Right cardiac atrium (tissue), 5 donors: Measurements from ENCODE around the gene VENTX. TPM values are rescaled to one million over a fixed set of nuclear protein-coding genes. Genes with fewer than 3 reads are reported as not detected.

Experiments used
- ATAC-seq, 2 donors: fragments of 200-7000 bp; cut with Tn5 transposase; one replicate each; pipeline versions ENCODE4 v1.8.0 to v1.9.1; 2020; ENCODE audit warnings: moderate library complexity in 2 of 2, mild to moderate bottlenecking in 1 of 2
- DNase-seq, 3 donors: peaks; one replicate each; pipeline ENCODE4 v3.0.0-alpha.2; 2020
- H3K27ac ChIP-seq: one replicate; pipeline ENCODE4 v1.5.1; 2013; ENCODE audit warnings: mild to moderate bottlenecking, low read length, control low read depth, moderate library complexity
- H3K27me3 ChIP-seq: one replicate; pipeline ENCODE4 v1.6.1; 2013; ENCODE audit not compliant: control insufficient read depth, insufficient read depth
- H3K4me1 ChIP-seq: one replicate; pipeline ENCODE4 v1.6.1; 2013; ENCODE audit warnings: low read length; ENCODE audit not compliant: control insufficient read depth, insufficient read depth
- H3K4me3 ChIP-seq: one replicate; pipeline ENCODE4 v1.5.1; 2013; ENCODE audit warnings: low read length, control low read depth
- H3K9me3 ChIP-seq: one replicate; pipeline ENCODE4 v1.6.1; 2013; ENCODE audit warnings: low read length; ENCODE audit not compliant: control insufficient read depth
- WGBS: extraction: QIAGEN DNeasy Blood & Tissue Kit; methylation state at CpG from one replicate; pipeline ENCODE4 v1.1.7; 2013; 5-methylcytosine and 5-hydroxymethylcytosine counted together
- intact Hi-C, 4 donors: fragments of 100-400 bp; cut with DNase I; formaldehyde crosslinking; loops; one replicate each; pipeline versions ENCODE4 v1.11.0 to v1.14.0; 2022 to 2023
- microRNA-seq, 2 donors: library from miRNA; unstranded; fragments of <30 nt; microRNA quantifications; one replicate each; pipeline ENCODE4 v1.2.0, GENCODE V29; 2020 to 2021
- polyA plus RNA-seq: library from polyadenylated mRNA; stranded (reverse); fragments of 200-250 nt; gene quantifications from one replicate; pipeline ENCODE4 v1.2.3, GENCODE V29; 2013
- total RNA-seq, 4 donors: library from RNA; stranded (reverse); fragmentation: NEBNext Ultra II Directional; extraction: Animal tissue kit (Norgen Biotek cat#: 25700); gene quantifications; one replicate each; pipeline ENCODE4 v1.2.1, GENCODE V29; 2021
- donor health status: healthy with polysubstance abuse.
- donor health status: DM: no; HTN: yes; CAD: no.
- donor health status: DM: no; HTN: no; CAD: no.
- donor health status: DM: no; HTN: yes; CAD: no; lungs with severe emphysema.
- donor health status: DM: yes; HTN: yes; CAD: no.

Gene VENTX
- total and polyA plus RNA-seq, 5 donors, result 0.45 to 0.89 (median 0.54) TPM

DNA sequence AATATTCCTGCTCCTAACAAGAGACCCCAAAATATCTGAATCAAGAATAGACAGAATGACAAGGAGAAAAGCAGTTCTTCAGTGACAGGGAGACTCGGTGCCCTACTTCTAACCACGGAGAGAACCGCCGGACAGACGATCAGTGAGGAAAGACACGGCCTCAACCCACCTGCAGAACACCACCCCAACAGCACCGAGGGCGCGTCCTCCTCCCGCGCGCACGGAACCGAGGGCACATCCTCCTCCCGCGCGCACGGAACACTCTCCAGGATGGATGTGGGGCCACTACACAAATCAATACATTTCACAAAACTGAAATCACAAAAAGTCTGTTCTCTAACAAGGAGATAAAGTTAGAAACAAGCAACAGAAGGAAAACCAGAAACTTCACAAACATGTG is 48.7 kb downstream of the VENTX start:
- Histone ChIP-seq H3K4me1 (no peaks in the 10 kb centered on the region), H3K4me3 (no peak overlapping the region), H3K27me3 (no peaks in the 10 kb centered on the region), H3K9me3 (no peaks in the 10 kb centered on the region), H3K27ac (no peak overlapping the region)
- WGBS, result 94% methylated on average over 18 of the region's 18 CpGs
- DNase-seq (peak in 2 of 3 donors; percentile 43 to 47), ATAC-seq (no peak)
- intact Hi-C loops, result no loop called here

DNA sequence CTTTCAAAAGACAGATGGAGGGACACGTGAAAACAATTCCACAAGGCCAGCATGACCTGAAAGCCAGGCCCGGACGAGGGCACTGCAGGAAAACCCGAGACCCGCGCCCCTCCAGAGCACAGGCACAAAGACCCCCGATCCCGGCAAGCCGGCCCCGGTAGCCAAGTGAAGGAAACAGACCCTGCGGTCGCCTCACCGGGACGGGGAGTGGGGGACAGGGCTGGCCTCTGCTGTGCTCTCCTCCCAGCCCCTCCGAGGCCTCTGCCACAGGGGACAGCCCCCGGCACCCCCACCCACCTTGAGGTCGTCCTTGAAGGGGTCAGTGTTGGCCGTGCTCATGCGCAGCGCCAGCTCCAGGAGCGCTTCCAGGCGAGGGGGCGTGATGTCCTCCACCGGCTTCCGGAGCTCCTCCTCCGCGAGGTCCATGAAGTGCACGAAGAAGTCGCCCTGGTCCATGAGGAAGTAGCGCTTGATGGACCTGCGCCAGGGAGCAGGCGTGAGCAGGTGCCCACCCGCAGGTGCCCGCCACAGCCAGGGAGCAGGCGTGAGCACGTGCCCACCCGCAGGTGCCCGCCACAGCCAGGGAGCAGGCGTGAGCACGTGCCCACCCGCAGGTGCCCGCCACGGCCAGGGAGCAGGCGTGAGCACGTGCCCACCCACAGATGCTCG is 50.3 kb downstream of the VENTX start:
- DNase-seq (peak in 2 of 3 donors; percentile 48 to 51), ATAC-seq (no peak)
- no peaks in the 10 kb centered on the region for H3K4me1 ChIP-seq
- no peaks in the 10 kb centered on the region for H3K9me3 ChIP-seq
- no peaks in the 10 kb centered on the region for H3K27me3 ChIP-seq
- no peak overlapping the region for H3K4me3 ChIP-seq
- no peak overlapping the region for H3K27ac ChIP-seq
- WGBS, result 95% methylated on average over 46 of the region's 46 CpGs
- intact Hi-C loops, result no loop called here

DNA sequence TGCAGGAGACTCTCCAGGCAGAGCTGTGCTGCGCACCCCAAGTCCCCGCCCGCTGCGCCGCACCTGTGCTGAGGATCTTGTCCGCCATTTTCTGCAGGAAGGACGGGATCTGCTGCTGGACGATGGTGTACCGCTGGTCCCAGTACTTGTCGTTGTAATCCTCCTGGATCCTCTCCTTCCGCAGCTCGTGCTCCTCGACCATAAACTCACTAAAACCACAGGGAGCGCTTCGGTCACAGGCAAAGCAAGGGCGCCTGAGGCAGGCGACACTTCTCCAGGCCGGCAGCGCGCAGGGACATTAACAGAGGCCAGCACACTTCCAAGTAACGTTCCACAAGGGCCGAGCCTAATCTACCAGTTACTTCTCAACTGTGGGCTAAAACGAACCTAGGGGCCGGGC is 52.1 kb downstream of the VENTX start:
- intact Hi-C loops, result no loop called here
- H3K9me3 ChIP-seq, result no peaks in the 10 kb centered on the region
- no peak overlapping the region for H3K4me3 ChIP-seq
- H3K4me1 ChIP-seq, result no peaks in the 10 kb centered on the region
- no peaks in the 10 kb centered on the region for H3K27me3 ChIP-seq
- 96% methylated on average over 24 of the region's 24 CpGs for WGBS
- DNase-seq (no peak), ATAC-seq (no peak)
- H3K27ac ChIP-seq, result no peak overlapping the region

Small RNAs within 50 kb of the gene (microRNA-seq; reads per million reads assigned to microRNA genes)
- gene MIR202, result 12.6 to 18.7 reads per million in 2 donors

Other genes starting within 250 kb of the VENTX start
- under 1 TPM in 1 of 4 donors, not detected in 3; 0.14 TPM for gene ADGRA1, start 149.9 kb upstream of the VENTX start, total RNA-seq
- gene ADGRA1, start 149.9 kb upstream of the VENTX start, polyA plus RNA-seq, result 0.02 TPM
- gene KNDC1, start 77.6 kb upstream of the VENTX start, total RNA-seq, result 1 to 10 TPM in 2 of 4 donors, under 1 TPM in 2; 0.41 to 1.4 (median 0.91) TPM
- 0.23 TPM for gene KNDC1, start 77.6 kb upstream of the VENTX start, polyA plus RNA-seq
- gene UTF1, start 7.6 kb upstream of the VENTX start, total RNA-seq, result not detected
- gene UTF1, start 7.6 kb upstream of the VENTX start, polyA plus RNA-seq, result not detected
- gene ADAM8, start 39.0 kb downstream of the VENTX start, total RNA-seq, result 1 to 10 TPM; 1.4 to 2.1 (median 1.5) TPM
- gene ADAM8, start 39.0 kb downstream of the VENTX start, polyA plus RNA-seq, result 0.50 TPM
- gene TUBGCP2, start 71.0 kb downstream of the VENTX start, total RNA-seq, result 10 to 100 TPM; 34.9 to 45.9 (median 37.4) TPM
- gene TUBGCP2, start 71.0 kb downstream of the VENTX start, polyA plus RNA-seq, result 23.0 TPM
- gene ZNF511, start 71.1 kb downstream of the VENTX start, total RNA-seq, result 10 to 100 TPM; 40.2 to 51.8 (median 49.2) TPM
- gene ZNF511, start 71.1 kb downstream of the VENTX start, polyA plus RNA-seq, result 60.8 TPM
- not detected for gene CALY, start 99.0 kb downstream of the VENTX start, total RNA-seq
- gene CALY, start 99.0 kb downstream of the VENTX start, polyA plus RNA-seq, result 0.18 TPM
- gene PRAP1, start 109.5 kb downstream of the VENTX start, total RNA-seq, result not detected
- not detected for gene PRAP1, start 109.5 kb downstream of the VENTX start, polyA plus RNA-seq
- gene FUOM, start 120.2 kb downstream of the VENTX start, total RNA-seq, result 10 to 100 TPM; 19.7 to 25.0 (median 21.8) TPM
- gene FUOM, start 120.2 kb downstream of the VENTX start, polyA plus RNA-seq, result 26.9 TPM
- 100 to 1,000 TPM in 2 of 4 donors, 10 to 100 TPM in 2; 91.0 to 124 (median 107) TPM for gene ECHS1, start 135.5 kb downstream of the VENTX start, total RNA-seq
- gene ECHS1, start 135.5 kb downstream of the VENTX start, polyA plus RNA-seq, result 177 TPM
- gene PAOX, start 141.4 kb downstream of the VENTX start, total RNA-seq, result 1 to 10 TPM; 2.9 to 3.4 (median 3.2) TPM
- 2.7 TPM for gene PAOX, start 141.4 kb downstream of the VENTX start, polyA plus RNA-seq
- 10 to 100 TPM; 17.2 to 21.7 (median 19.9) TPM for gene MTG1, start 156.3 kb downstream of the VENTX start, total RNA-seq
- gene MTG1, start 156.3 kb downstream of the VENTX start, polyA plus RNA-seq, result 25.3 TPM
- gene SPRN, start 186.8 kb downstream of the VENTX start, total RNA-seq, result not detected
- 0.11 TPM for gene SPRN, start 186.8 kb downstream of the VENTX start, polyA plus RNA-seq
- gene SCART1, start 216.1 kb downstream of the VENTX start, total RNA-seq, result 1 to 10 TPM in 1 of 4 donors, under 1 TPM in 3; 0.56 to 1.4 (median 0.88) TPM
- gene SCART1, start 216.1 kb downstream of the VENTX start, polyA plus RNA-seq, result 0.29 TPM